ENCODE results near the gene CD83. TPM values are rescaled to one million over a fixed set of nuclear protein-coding genes. Genes with fewer than 3 reads are reported as not detected.
A peak's percentile ranks its signal among the peaks of the same experiment; 100 is the strongest.

Gene CD83
- total and polyA plus RNA-seq, 8 donors: 0.29 to 9.3 (median 3.0) TPM; not detected in 2

DNA sequence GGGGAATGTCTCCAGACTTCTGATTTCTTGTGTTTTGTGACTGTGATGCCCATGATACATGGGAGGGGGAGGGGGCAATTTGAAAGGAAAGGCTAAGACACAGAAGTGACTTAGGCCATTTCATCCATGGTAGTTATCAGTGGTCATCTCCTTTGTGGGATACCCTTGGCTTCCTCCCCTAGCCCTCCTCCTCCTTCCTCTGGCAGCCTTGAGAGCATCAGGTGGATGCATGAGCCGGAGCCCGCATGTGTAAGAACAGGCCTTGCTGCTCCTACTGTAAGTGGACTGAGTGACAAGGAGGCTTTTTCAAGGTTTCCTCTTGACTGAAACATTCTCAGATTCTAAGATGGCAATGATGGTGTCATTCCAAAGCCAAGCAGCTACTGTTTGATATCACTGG is 874 bp downstream of the CD83 start:
- TF ChIP-seq POLR2AphosphoS5 (IDR thresholded peaks at IDR 0.05) (no peak), POLR2A (IDR thresholded peaks at IDR 0.05) (no peak), EP300 (IDR thresholded peaks at IDR 0.05) (no peak)
- TF ChIP-seq, protein P1, sequence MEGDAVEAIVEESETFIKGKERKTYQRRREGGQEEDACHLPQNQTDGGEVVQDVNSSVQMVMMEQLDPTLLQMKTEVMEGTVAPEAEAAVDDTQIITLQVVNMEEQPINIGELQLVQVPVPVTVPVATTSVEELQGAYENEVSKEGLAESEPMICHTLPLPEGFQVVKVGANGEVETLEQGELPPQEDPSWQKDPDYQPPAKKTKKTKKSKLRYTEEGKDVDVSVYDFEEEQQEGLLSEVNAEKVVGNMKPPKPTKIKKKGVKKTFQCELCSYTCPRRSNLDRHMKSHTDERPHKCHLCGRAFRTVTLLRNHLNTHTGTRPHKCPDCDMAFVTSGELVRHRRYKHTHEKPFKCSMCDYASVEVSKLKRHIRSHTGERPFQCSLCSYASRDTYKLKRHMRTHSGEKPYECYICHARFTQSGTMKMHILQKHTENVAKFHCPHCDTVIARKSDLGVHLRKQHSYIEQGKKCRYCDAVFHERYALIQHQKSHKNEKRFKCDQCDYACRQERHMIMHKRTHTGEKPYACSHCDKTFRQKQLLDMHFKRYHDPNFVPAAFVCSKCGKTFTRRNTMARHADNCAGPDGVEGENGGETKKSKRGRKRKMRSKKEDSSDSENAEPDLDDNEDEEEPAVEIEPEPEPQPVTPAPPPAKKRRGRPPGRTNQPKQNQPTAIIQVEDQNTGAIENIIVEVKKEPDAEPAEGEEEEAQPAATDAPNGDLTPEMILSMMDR (IDR thresholded peaks at IDR 0.05): no peak
- Histone ChIP-seq H3K4me3 (peak overlapping the region in 3 of 4 donors; percentile 64 to 69 (median 67)), H3K27ac (peak overlapping the region in 1 of 5 donors; percentile 84), H3K9me3 (no peaks in the 10 kb centered on the region), H3K4me1 (peaks cover 6 to 29% (median 18%) of the 10 kb centered on the region in 4 donors), H3K36me3 (no peaks in the 10 kb centered on the region), H3K27me3 (no peaks in the 10 kb centered on the region)
- intact Hi-C loops (cut with DNase I; ENCODE audit: low total_unique reads): no loop called here
- 88 to 94% (median 91%) methylated on average over 2 of the region's 2 CpGs for WGBS, 5 donors
- no peak for DNase-seq

DNA sequence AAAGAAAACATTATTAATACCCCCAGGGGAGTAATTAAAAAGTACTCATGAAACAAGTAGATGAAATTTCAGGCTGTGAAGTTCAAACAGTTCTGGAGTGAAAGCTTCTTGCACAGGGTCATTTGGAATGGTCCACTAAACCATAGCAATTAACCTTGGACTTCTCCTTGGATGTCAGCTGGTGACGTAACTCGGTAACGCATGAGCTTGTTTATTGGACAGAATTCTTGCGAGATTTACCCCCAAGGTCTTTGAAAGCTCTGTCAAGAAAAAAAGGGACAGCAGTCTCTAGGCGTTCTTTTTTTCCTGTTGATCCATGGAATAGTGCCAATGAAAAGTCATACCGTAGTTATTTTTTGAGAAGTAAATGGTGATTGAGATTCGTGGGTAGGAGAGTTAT is 2.2 kb downstream of the CD83 start:
- no peak for DNase-seq
- H3K4me3 ChIP-seq: no peak overlapping the region
- H3K9me3 ChIP-seq: no peaks in the 10 kb centered on the region
- H3K27me3 ChIP-seq: no peaks in the 10 kb centered on the region
- WGBS, 5 donors: 78 to 82% (median 79%) methylated on average over 7 of the region's 7 CpGs
- no peak overlapping the region for H3K27ac ChIP-seq
- TF ChIP-seq EP300 (IDR thresholded peaks at IDR 0.05) (no peak), POLR2AphosphoS5 (IDR thresholded peaks at IDR 0.05) (no peak), POLR2A (IDR thresholded peaks at IDR 0.05) (no peak)
- TF ChIP-seq, protein P1 (IDR thresholded peaks at IDR 0.05): no peak
- intact Hi-C loops (cut with DNase I; ENCODE audit: low total_unique reads): no loop called here
- H3K36me3 ChIP-seq: no peaks in the 10 kb centered on the region
- peaks cover 6 to 29% (median 18%) of the 10 kb centered on the region in 4 donors for H3K4me1 ChIP-seq

DNA sequence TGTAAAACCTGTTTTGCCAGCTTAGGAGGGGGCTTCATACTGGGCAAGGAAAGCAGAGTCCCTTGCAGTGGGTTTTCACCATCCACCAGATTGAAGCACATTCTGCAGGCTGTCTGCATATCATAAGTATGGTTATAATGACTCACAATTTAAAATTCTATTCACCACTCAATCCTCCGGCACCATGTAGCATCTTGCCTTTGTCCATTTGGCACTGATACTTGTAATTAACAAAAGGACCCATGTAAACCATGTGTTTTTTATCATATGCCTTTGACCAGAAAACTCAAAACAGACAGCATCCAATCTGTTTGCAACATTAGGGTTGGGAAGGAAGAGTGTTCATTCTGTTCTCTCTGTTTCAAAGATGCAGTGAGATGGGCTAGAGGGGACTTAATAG is 3.0 kb downstream of the CD83 start:
- H3K27ac ChIP-seq: no peak overlapping the region
- H3K9me3 ChIP-seq: no peaks in the 10 kb centered on the region
- TF ChIP-seq, protein P1 (IDR thresholded peaks at IDR 0.05): no peak
- TF ChIP-seq EP300 (IDR thresholded peaks at IDR 0.05): no peak
- TF ChIP-seq POLR2A (IDR thresholded peaks at IDR 0.05): no peak
- no peak for TF ChIP-seq POLR2AphosphoS5 (IDR thresholded peaks at IDR 0.05)
- peaks cover 6 to 29% (median 18%) of the 10 kb centered on the region in 4 donors for H3K4me1 ChIP-seq
- H3K4me3 ChIP-seq: no peak overlapping the region
- no peaks in the 10 kb centered on the region for H3K36me3 ChIP-seq
- no peaks in the 10 kb centered on the region for H3K27me3 ChIP-seq
- WGBS, 5 donors: 79 to 93% (median 91%) methylated on average over 1 of the region's 1 CpG
- intact Hi-C loops (cut with DNase I; ENCODE audit: low total_unique reads): no loop called here
- DNase-seq: no peak

DNA sequence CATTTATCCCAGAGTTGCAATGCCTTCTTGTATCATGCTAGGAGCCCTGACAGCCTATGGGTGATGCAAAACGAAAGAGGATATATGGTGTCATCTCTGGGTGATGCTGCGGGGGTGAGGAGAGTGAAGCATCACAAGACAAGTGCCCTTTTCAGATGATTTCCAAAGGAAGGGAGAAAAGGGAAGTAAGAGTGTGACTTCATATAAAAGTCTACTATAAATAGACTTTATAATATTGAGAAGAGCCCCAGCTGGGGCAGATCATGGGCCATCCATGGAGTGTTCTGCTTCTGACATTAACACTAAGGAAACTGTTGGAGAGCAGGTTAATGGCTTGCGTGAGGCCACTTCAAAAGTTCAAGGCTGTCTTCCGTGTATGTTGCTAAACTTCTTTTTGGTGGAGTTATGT is 4.4 kb downstream of the CD83 start:
- TF ChIP-seq EP300 (IDR thresholded peaks at IDR 0.05) (no peak), POLR2A (IDR thresholded peaks at IDR 0.05) (no peak), POLR2AphosphoS5 (IDR thresholded peaks at IDR 0.05) (no peak)
- TF ChIP-seq, protein P1 (IDR thresholded peaks at IDR 0.05): no peak
- no peak for DNase-seq
- no peak overlapping the region for H3K4me3 ChIP-seq
- no peaks in the 10 kb centered on the region for H3K9me3 ChIP-seq
- H3K36me3 ChIP-seq: no peaks in the 10 kb centered on the region
- H3K27me3 ChIP-seq: no peaks in the 10 kb centered on the region
- 77 to 92% (median 83%) methylated on average over 4 of the region's 4 CpGs for WGBS, 5 donors
- H3K27ac ChIP-seq: no peak overlapping the region
- H3K4me1 ChIP-seq: peaks cover 6 to 28% (median 17%) of the 10 kb centered on the region in 4 donors
- intact Hi-C loops (cut with DNase I; ENCODE audit: low total_unique reads): no loop called here

Data from stomach (tissue), 9 donors.